ENCODE data around the gene PLCB1. TPM values are rescaled to one million over a fixed set of nuclear protein-coding genes. Genes with fewer than 3 reads are reported as not detected.

The PLCB1 gene
- total and polyA plus RNA-seq, 2 donors (not counting 3 experiments of a cell fraction or from before 2014, with no cell fraction given): 10.2 to 53.4 TPM

DNA sequence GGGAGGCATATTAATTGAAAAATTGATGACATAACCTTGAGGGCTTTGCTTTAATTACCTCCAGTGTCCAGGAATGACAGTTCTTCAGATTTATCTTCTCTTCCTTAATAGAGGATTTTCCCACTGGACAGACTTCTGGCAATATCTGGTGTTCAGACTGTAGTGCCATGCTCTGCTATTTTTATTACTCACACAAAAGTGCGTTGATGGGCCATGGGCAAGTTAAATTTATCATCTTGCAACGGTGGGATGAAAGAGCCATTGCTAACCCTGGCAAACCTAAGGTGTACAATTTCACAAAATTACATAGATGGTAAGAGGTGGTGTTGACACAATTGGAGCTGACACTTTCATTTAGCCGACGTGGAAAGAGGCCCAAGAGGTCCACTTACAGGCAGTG is 683.1 kb downstream of the PLCB1 start:
- no peaks in the 10 kb centered on the region for H3K79me2 ChIP-seq (ENCODE audit: control insufficient read depth, insufficient read depth, low read length)
- H4K20me1 ChIP-seq (replicated peaks; ENCODE audit: control insufficient read depth, extremely low read depth, insufficient read depth, low read length): no peaks in the 10 kb centered on the region
- H3K4me3 ChIP-seq (replicated peaks in 1 of 3; ENCODE audit: insufficient read depth in 1 of 3, low read depth in 1 of 3, low read length in 3 of 3): no peak overlapping the region
- TF ChIP-seq, protein P1, sequence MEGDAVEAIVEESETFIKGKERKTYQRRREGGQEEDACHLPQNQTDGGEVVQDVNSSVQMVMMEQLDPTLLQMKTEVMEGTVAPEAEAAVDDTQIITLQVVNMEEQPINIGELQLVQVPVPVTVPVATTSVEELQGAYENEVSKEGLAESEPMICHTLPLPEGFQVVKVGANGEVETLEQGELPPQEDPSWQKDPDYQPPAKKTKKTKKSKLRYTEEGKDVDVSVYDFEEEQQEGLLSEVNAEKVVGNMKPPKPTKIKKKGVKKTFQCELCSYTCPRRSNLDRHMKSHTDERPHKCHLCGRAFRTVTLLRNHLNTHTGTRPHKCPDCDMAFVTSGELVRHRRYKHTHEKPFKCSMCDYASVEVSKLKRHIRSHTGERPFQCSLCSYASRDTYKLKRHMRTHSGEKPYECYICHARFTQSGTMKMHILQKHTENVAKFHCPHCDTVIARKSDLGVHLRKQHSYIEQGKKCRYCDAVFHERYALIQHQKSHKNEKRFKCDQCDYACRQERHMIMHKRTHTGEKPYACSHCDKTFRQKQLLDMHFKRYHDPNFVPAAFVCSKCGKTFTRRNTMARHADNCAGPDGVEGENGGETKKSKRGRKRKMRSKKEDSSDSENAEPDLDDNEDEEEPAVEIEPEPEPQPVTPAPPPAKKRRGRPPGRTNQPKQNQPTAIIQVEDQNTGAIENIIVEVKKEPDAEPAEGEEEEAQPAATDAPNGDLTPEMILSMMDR (IDR thresholded peaks at IDR 0.05; ENCODE audit: extremely low read depth in 1 of 2, insufficient read depth in 1 of 2, low read depth in 1 of 2, low read length in 2 of 2): no peak
- no peak for TF ChIP-seq POLR2A (IDR thresholded peaks at IDR 0.05; ENCODE audit: low read depth, low read length)
- TF ChIP-seq, protein P2, sequence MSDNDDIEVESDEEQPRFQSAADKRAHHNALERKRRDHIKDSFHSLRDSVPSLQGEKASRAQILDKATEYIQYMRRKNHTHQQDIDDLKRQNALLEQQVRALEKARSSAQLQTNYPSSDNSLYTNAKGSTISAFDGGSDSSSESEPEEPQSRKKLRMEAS (IDR thresholded peaks at IDR 0.05; ENCODE audit: insufficient read depth, insufficient read length): no peak
- TF ChIP-seq JUN (IDR thresholded peaks at IDR 0.05; ENCODE audit: borderline replicate concordance, insufficient read depth, insufficient read length, low read depth): no peak
- no peak for TF ChIP-seq GATA2 (IDR thresholded peaks at IDR 0.05; ENCODE audit: insufficient read depth, insufficient read length, low read depth, low read length)
- TF ChIP-seq EZH2 (IDR thresholded peaks at IDR 0.05; ENCODE audit: borderline replicate concordance, low read depth, low read length, severe bottlenecking): no peak
- no peak for TF ChIP-seq MYC (IDR thresholded peaks at IDR 0.05; ENCODE audit: low read depth, low read length)
- TF ChIP-seq FOS (IDR thresholded peaks at IDR 0.05; ENCODE audit: borderline replicate concordance, insufficient read depth, low read length): no peak
- no peak for TF ChIP-seq POLR2AphosphoS5 (IDR thresholded peaks at IDR 0.05; ENCODE audit: insufficient read depth, low read depth, low read length)
- ChIA-PET CTCF (no interaction called here), POLR2A (no interaction called here)
- peaks cover 12% of the 10 kb centered on the region for H3K4me1 ChIP-seq (ENCODE audit: control insufficient read depth, extremely low read depth, insufficient read depth, low read length)
- DNase-seq (ENCODE audit: low read depth, low spot score) (no peak), FAIRE-seq (no peak)
- no TSS peak for BruUV-seq (replicated peaks)
- no peaks in the 10 kb centered on the region for H3K9me1 ChIP-seq (replicated peaks; ENCODE audit: control insufficient read depth, extremely low read depth, insufficient read depth, low read length)
- H3K27me3 ChIP-seq (ENCODE audit: control insufficient read depth in 2 of 2, insufficient read depth in 2 of 2, low read length in 2 of 2): no peaks in the 10 kb centered on the region
- H3K36me3 ChIP-seq (ENCODE audit: control insufficient read depth in 2 of 2, extremely low read depth in 1 of 2, insufficient read depth in 2 of 2, low read length in 2 of 2): no peaks in the 10 kb centered on the region
- H3K9me3 ChIP-seq (replicated peaks; ENCODE audit: control insufficient read depth, insufficient read depth, low read length): no peaks in the 10 kb centered on the region
- dilution Hi-C loops (cut with MboI; ENCODE audit: extremely low pct_ligation_motif_present, low sequenced_read_pairs): no loop called here
- no peak overlapping the region for H3K4me2 ChIP-seq (ENCODE audit: insufficient read depth, low read length)
- H3K9ac ChIP-seq (replicated peaks; ENCODE audit: extremely low read depth, insufficient read depth, low read length): no peak overlapping the region
- intact Hi-C loops (cut with micrococcal nuclease): no loop called here
- H3K27ac ChIP-seq (ENCODE audit: insufficient read depth, low read depth, low read length): no peak overlapping the region
- H2AFZ ChIP-seq (ENCODE audit: low read depth, low read length): no peak overlapping the region
